Upper lobe of left lung (tissue), 4 donors: Measurements from ENCODE around the gene TASP1.

Source experiments
- EP300 ChIP-seq, 4 donors: sonication (generic); formaldehyde crosslinking; IDR thresholded peaks; one replicate each; pipeline ENCODE4 v1.5.1; 2017; ENCODE audit warnings: antibody characterized with exemption in 4 of 4, control low read depth in 2 of 4
- POLR2A ChIP-seq, 4 donors: fragments of 450-650 bp; IDR thresholded peaks; one replicate each; pipeline ENCODE4 v1.5.1; 2016 to 2017; ENCODE audit warnings: antibody characterized with exemption in 4 of 4, mild to moderate bottlenecking in 2 of 4
- POLR2AphosphoS5 ChIP-seq, 2 donors: sonication (generic); formaldehyde crosslinking; IDR thresholded peaks; one replicate each; pipeline ENCODE4 v1.5.1; 2017; ENCODE audit warnings: antibody characterized with exemption in 2 of 2
- TF ChIP-seq, protein P1 (sequence below), 6 experiments: fragments of 450-650 bp in 4 of 6; fragments of 200-600 bp in 2 of 6; sonication (generic) in 2 of 6; IDR thresholded peaks; one replicate each; pipeline ENCODE4 v1.5.1; 2016 to 2019; ENCODE audit warnings: antibody characterized with exemption in 6 of 6

DNA sequence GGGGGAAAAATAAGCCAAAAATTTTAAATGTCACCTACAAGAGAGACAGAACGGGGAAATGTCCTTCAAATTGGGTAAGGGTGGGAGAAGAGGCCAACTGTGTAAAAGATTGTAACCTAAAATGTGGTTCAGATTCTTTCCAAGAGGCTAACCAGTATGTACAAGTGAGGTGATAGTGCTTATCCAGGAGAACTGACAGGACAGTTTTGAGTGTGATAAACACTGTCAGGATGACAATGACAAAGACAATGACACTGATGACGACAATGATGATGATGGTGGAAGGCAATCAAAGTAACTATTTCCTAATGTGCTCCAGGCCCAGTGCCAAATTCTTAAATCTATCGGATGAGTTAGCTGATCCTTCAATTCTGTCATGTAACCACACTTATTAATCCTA is 57.3 kb downstream of the TASP1 start:
- TF ChIP-seq, protein P1, sequence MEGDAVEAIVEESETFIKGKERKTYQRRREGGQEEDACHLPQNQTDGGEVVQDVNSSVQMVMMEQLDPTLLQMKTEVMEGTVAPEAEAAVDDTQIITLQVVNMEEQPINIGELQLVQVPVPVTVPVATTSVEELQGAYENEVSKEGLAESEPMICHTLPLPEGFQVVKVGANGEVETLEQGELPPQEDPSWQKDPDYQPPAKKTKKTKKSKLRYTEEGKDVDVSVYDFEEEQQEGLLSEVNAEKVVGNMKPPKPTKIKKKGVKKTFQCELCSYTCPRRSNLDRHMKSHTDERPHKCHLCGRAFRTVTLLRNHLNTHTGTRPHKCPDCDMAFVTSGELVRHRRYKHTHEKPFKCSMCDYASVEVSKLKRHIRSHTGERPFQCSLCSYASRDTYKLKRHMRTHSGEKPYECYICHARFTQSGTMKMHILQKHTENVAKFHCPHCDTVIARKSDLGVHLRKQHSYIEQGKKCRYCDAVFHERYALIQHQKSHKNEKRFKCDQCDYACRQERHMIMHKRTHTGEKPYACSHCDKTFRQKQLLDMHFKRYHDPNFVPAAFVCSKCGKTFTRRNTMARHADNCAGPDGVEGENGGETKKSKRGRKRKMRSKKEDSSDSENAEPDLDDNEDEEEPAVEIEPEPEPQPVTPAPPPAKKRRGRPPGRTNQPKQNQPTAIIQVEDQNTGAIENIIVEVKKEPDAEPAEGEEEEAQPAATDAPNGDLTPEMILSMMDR (IDR thresholded peaks at IDR 0.05), result no peak
- TF ChIP-seq EP300 (IDR thresholded peaks at IDR 0.05) (no peak), POLR2A (IDR thresholded peaks at IDR 0.05) (no peak), POLR2AphosphoS5 (IDR thresholded peaks at IDR 0.05) (no peak)
